BLaER1 (cell line): ENCODE data around the gene TACC3.

Source experiments
- H3K27ac ChIP-seq: shearing (Covaris generic); formaldehyde crosslinking; 2 replicates; pipeline ENCODE4 v1.8.1; 2022
- H3K27me3 ChIP-seq: shearing (Covaris generic); formaldehyde crosslinking; 2 replicates; pipeline ENCODE4 v1.8.1; 2022
- H3K36me3 ChIP-seq: shearing (Covaris generic); formaldehyde crosslinking; 2 replicates; pipeline ENCODE4 v1.8.1; 2022
- H3K4me1 ChIP-seq: shearing (Covaris generic); formaldehyde crosslinking; 2 replicates; pipeline ENCODE4 v1.8.1; 2022
- H3K4me2 ChIP-seq: shearing (Covaris generic); formaldehyde crosslinking; 2 replicates; pipeline ENCODE4 v1.8.1; 2022
- H3K4me3 ChIP-seq: shearing (Covaris generic); formaldehyde crosslinking; 2 replicates; pipeline ENCODE4 v1.8.1; 2022
- H3K9ac ChIP-seq: shearing (Covaris generic); formaldehyde crosslinking; 2 replicates; pipeline ENCODE4 v1.8.1; 2022
- H3K9me3 ChIP-seq: shearing (Covaris generic); formaldehyde crosslinking; 2 replicates; pipeline ENCODE4 v1.8.1; 2022
- H4K20me1 ChIP-seq: shearing (Covaris generic); formaldehyde crosslinking; 2 replicates; pipeline ENCODE4 v1.8.1; 2022
- Cebpa-rat ChIP-seq: shearing (Covaris generic); IDR thresholded peaks from 2 replicates; pipeline ENCODE4 v1.8.1; 2022

TACC3 gene

GRCh38 chr4:1751155-1751918 is 30.0 kb downstream of the TACC3 start:
- Histone ChIP-seq H3K9me3 (no peaks in the 10 kb centered on the region), H3K4me2 (peak overlapping the region; percentile 87), H4K20me1 (peaks cover 12% of the 10 kb centered on the region; the same call in 1 of the 2 replicates), H3K4me1 (peaks cover 71% of the 10 kb centered on the region), H3K4me3 (no peak overlapping the region), H3K36me3 (no peaks in the 10 kb centered on the region), H3K27ac (peak overlapping the region; percentile 84; the same call in 1 of the 2 replicates), H3K27me3 (no peaks in the 10 kb centered on the region), H3K9ac (peak overlapping the region; percentile 57)
- TF ChIP-seq Cebpa-rat, result no peak

GRCh38 chr4:1751919-1752283 is 30.6 kb downstream of the TACC3 start:
- Histone ChIP-seq H3K9ac (peak overlapping the region; percentile 57), H4K20me1 (peaks cover 7% of the 10 kb centered on the region; the same call in 1 of the 2 replicates), H3K27me3 (no peaks in the 10 kb centered on the region), H3K27ac (peak overlapping the region; percentile 84), H3K9me3 (no peaks in the 10 kb centered on the region), H3K36me3 (no peaks in the 10 kb centered on the region), H3K4me3 (no peak overlapping the region), H3K4me2 (peak overlapping the region; percentile 87), H3K4me1 (peaks cover 65% of the 10 kb centered on the region)
- TF ChIP-seq Cebpa-rat, result no peak

GRCh38 chr4:1752284-1753041 is 31.1 kb downstream of the TACC3 start:
- Histone ChIP-seq H3K9ac (peak overlapping the region; percentile 57), H3K27ac (peak overlapping the region; percentile 84), H3K36me3 (no peaks in the 10 kb centered on the region), H3K9me3 (no peaks in the 10 kb centered on the region), H3K4me3 (peak overlapping the region; percentile 35), H4K20me1 (peaks cover 1% of the 10 kb centered on the region; the same call in 1 of the 2 replicates), H3K4me2 (peak overlapping the region; percentile 87), H3K27me3 (no peaks in the 10 kb centered on the region), H3K4me1 (peaks cover 65% of the 10 kb centered on the region)
- no peak for TF ChIP-seq Cebpa-rat

- Histone ChIP-seq H3K27ac (peak overlapping the region; percentile 84), H3K4me3 (no peak overlapping the region; the same call in 1 of the 2 replicates), H3K4me2 (peak overlapping the region; percentile 87), H3K9ac (peak overlapping the region; percentile 57), H3K9me3 (no peaks in the 10 kb centered on the region), H3K36me3 (no peaks in the 10 kb centered on the region), H3K4me1 (peaks cover 65% of the 10 kb centered on the region), H4K20me1 (no peaks in the 10 kb centered on the region), H3K27me3 (no peaks in the 10 kb centered on the region)
- no peak for TF ChIP-seq Cebpa-rat
These were observed 32.0 kb downstream of the TACC3 start for GRCh38 chr4:1753294-1753696.

GRCh38 chr4:1753697-1754311 is 32.5 kb downstream of the TACC3 start:
- Histone ChIP-seq H3K4me1 (peaks cover 66% of the 10 kb centered on the region), H3K36me3 (no peaks in the 10 kb centered on the region), H3K9me3 (no peaks in the 10 kb centered on the region), H3K27ac (peak overlapping the region; percentile 84), H3K27me3 (no peaks in the 10 kb centered on the region), H3K9ac (peak overlapping the region; percentile 57; the same call in 1 of the 2 replicates), H3K4me2 (peak overlapping the region; percentile 87), H4K20me1 (no peaks in the 10 kb centered on the region), H3K4me3 (no peak overlapping the region)
- TF ChIP-seq Cebpa-rat, result no peak

- TF ChIP-seq Cebpa-rat, result no peak
- peak overlapping the region; percentile 87 for H3K4me2 ChIP-seq
- H3K4me1 ChIP-seq, result peaks cover 70% of the 10 kb centered on the region
- no peaks in the 10 kb centered on the region for H3K36me3 ChIP-seq
- peak overlapping the region; percentile 8; the same call in 1 of the 2 replicates for H3K9ac ChIP-seq
- H3K27me3 ChIP-seq, result no peaks in the 10 kb centered on the region
- H4K20me1 ChIP-seq, result no peaks in the 10 kb centered on the region
- no peak overlapping the region for H3K4me3 ChIP-seq
- H3K27ac ChIP-seq, result peak overlapping the region; percentile 84
- H3K9me3 ChIP-seq, result no peaks in the 10 kb centered on the region
These were observed 33.0 kb downstream of the TACC3 start for GRCh38 chr4:1754336-1754735.

GRCh38 chr4:1755297-1755696 is 34.0 kb downstream of the TACC3 start:
- peaks cover 75% of the 10 kb centered on the region for H3K4me1 ChIP-seq
- no peak overlapping the region for H3K9ac ChIP-seq
- H3K36me3 ChIP-seq, result no peaks in the 10 kb centered on the region
- no peaks in the 10 kb centered on the region for H3K9me3 ChIP-seq
- no peak overlapping the region for H3K4me3 ChIP-seq
- H3K27me3 ChIP-seq, result no peaks in the 10 kb centered on the region
- no peak overlapping the region for H3K4me2 ChIP-seq
- H3K27ac ChIP-seq, result no peak overlapping the region
- no peak for TF ChIP-seq Cebpa-rat
- no peaks in the 10 kb centered on the region for H4K20me1 ChIP-seq

GRCh38 chr4:1756079-1756478 is 34.8 kb downstream of the TACC3 start:
- H3K4me1 ChIP-seq, result peaks cover 72% of the 10 kb centered on the region
- no peak overlapping the region for H3K27ac ChIP-seq
- H3K36me3 ChIP-seq, result no peaks in the 10 kb centered on the region
- TF ChIP-seq Cebpa-rat, result no peak
- H4K20me1 ChIP-seq, result no peaks in the 10 kb centered on the region
- H3K9ac ChIP-seq, result no peak overlapping the region
- H3K27me3 ChIP-seq, result no peaks in the 10 kb centered on the region
- H3K4me2 ChIP-seq, result no peak overlapping the region
- no peaks in the 10 kb centered on the region for H3K9me3 ChIP-seq
- no peak overlapping the region for H3K4me3 ChIP-seq

GRCh38 chr4:1756893-1757779 is 35.8 kb downstream of the TACC3 start:
- Histone ChIP-seq H4K20me1 (no peaks in the 10 kb centered on the region), H3K27ac (no peak overlapping the region), H3K27me3 (no peaks in the 10 kb centered on the region), H3K9ac (no peak overlapping the region), H3K4me2 (no peak overlapping the region), H3K4me3 (no peak overlapping the region), H3K9me3 (no peaks in the 10 kb centered on the region), H3K4me1 (peaks cover 61% of the 10 kb centered on the region), H3K36me3 (no peaks in the 10 kb centered on the region)
- TF ChIP-seq Cebpa-rat, result no peak
